Mesothelial cell of epicardium (in vitro differentiated cells): ENCODE results near the gene TRERF1. TPM values are rescaled to one million over a fixed set of nuclear protein-coding genes. Genes with fewer than 3 reads are reported as not detected.

Source experiments
- DNase-seq, 2 experiments: peaks; one replicate each; pipeline ENCODE4 v3.0.0; 2021; ENCODE audit warnings: low spot score in 2 of 2; ENCODE audit not compliant: unreplicated experiment in 2 of 2
- H3K27ac Mint-ChIP-seq: 2 replicates; pipeline ENCODE4 v1.8.0; 2021; ENCODE audit warnings: mixed read lengths
- H3K27me3 Mint-ChIP-seq: 2 replicates; pipeline ENCODE4 v1.8.0; 2021; ENCODE audit warnings: low read depth, mixed read lengths
- H3K36me3 Mint-ChIP-seq: 2 replicates; pipeline ENCODE4 v1.8.0; 2021; ENCODE audit warnings: mixed read lengths
- H3K4me1 Mint-ChIP-seq: 2 replicates; pipeline ENCODE4 v1.8.0; 2021; ENCODE audit warnings: mixed read lengths
- H3K4me3 Mint-ChIP-seq: 2 replicates; pipeline ENCODE4 v1.8.0; 2021; ENCODE audit warnings: mild to moderate bottlenecking, moderate library complexity, mixed read lengths
- H3K9me3 Mint-ChIP-seq: 2 replicates; pipeline ENCODE4 v1.8.0; 2021; ENCODE audit warnings: mixed read lengths
- total RNA-seq: library from RNA; stranded (reverse); gene quantifications from 3 replicates; pipeline ENCODE4 v1.2.1, GENCODE V29; 2021
- TF ChIP-seq, protein P1 (sequence below): fragments of 200-600 bp; sonication (generic); IDR thresholded peaks from one replicate; pipeline ENCODE4 v1.5.0; 2021; ENCODE audit warnings: antibody characterized with exemption; ENCODE audit not compliant: unreplicated experiment

TRERF1 gene
- total RNA-seq, 1 donor from 2014 or later: 19.8 TPM

DNA sequence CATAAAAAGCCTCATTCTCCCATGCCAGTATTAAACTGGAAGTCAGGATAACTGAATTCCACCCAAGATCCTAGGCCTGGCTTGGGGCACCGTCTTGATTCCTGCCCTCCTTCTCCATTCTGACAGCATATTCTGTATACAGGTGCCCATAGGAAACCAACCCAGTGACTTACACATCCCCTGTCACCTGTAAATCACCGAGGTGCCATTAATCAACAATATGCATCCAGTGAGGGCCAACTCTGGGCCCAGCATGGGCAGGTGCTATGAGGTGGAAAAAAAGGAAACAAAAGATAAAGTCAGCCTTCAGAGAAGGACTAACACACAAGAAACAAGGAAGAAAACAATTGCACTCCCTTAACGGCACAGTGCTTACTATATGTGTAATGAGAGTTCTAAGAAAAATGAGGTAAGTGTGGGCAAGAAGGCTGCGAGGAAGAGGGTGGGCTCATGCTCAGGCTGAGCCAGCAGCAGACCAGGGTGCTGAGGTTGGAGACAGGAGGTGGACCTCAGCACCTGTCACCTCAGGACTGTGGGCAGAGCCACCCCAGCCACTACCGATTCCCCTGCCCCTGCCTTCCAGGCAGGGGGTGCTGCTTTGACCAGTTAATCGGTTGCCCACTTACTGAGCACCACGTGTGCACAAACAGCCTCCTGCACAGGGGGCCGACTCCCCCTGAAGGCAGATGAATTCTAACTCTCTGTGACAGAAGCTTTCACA, 105.9 kb downstream of the TRERF1 start:
- no peak for DNase-seq
- Mint-ChIP-seq H3K4me1 (peaks cover 2% of the 10 kb centered on the region), H3K4me3 (no peak overlapping the region), H3K27me3 (no peaks in the 10 kb centered on the region), H3K9me3 (no peaks in the 10 kb centered on the region), H3K36me3 (peaks cover 2% of the 10 kb centered on the region), H3K27ac (no peak overlapping the region)
- TF ChIP-seq, protein P1, sequence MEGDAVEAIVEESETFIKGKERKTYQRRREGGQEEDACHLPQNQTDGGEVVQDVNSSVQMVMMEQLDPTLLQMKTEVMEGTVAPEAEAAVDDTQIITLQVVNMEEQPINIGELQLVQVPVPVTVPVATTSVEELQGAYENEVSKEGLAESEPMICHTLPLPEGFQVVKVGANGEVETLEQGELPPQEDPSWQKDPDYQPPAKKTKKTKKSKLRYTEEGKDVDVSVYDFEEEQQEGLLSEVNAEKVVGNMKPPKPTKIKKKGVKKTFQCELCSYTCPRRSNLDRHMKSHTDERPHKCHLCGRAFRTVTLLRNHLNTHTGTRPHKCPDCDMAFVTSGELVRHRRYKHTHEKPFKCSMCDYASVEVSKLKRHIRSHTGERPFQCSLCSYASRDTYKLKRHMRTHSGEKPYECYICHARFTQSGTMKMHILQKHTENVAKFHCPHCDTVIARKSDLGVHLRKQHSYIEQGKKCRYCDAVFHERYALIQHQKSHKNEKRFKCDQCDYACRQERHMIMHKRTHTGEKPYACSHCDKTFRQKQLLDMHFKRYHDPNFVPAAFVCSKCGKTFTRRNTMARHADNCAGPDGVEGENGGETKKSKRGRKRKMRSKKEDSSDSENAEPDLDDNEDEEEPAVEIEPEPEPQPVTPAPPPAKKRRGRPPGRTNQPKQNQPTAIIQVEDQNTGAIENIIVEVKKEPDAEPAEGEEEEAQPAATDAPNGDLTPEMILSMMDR: no peak

- DNase-seq: no peak
- Mint-ChIP-seq H3K4me1 (no peaks in the 10 kb centered on the region), H3K27ac (no peak overlapping the region), H3K4me3 (no peak overlapping the region), H3K27me3 (no peaks in the 10 kb centered on the region), H3K9me3 (no peaks in the 10 kb centered on the region), H3K36me3 (peaks cover 2% of the 10 kb centered on the region)
- TF ChIP-seq, protein P1: no peak
Observed at GRCh38 chr6:42344756-42345155, 107.0 kb downstream of the TRERF1 start.

DNA sequence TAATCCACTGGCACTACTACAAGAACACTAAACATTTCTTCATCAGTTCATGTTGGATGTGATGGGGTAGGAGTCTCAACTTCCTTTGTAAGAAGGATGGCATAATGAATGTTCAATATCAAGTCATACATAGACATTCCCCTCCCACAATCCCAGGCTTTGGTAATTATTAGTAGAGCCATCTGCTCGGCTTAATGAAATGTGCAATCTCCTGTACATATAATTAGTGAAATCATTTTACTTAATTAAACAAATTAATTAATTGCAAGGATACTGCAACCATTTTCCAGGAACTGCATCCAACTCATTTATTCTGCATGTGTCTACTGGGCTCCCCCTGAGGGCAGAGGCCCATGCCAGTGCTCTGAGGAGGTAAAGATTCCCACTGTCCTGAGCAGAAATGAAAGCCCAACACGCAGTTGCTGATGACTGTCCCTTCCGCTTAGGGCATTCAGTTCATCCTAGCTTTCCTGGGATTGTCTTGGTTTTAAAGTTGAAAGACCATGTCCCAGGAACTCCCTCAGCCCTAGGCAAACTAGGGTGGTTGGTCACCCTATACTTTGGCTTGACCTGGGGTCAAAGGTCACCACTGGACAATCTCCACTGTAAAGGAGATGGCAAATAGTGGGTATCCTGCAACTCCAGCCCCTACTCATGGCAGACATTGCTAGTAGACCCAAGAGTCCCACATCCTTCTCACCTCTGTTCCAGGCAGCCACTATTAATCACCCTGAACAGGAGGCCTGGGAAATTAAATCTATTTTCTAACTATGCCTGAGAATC, 109.8 kb downstream of the TRERF1 start:
- Mint-ChIP-seq H3K9me3 (no peaks in the 10 kb centered on the region), H3K4me3 (no peak overlapping the region), H3K27me3 (no peaks in the 10 kb centered on the region), H3K36me3 (peaks cover 2% of the 10 kb centered on the region), H3K4me1 (peaks cover 12% of the 10 kb centered on the region), H3K27ac (no peak overlapping the region)
- TF ChIP-seq, protein P1: no peak
- no peak for DNase-seq

DNA sequence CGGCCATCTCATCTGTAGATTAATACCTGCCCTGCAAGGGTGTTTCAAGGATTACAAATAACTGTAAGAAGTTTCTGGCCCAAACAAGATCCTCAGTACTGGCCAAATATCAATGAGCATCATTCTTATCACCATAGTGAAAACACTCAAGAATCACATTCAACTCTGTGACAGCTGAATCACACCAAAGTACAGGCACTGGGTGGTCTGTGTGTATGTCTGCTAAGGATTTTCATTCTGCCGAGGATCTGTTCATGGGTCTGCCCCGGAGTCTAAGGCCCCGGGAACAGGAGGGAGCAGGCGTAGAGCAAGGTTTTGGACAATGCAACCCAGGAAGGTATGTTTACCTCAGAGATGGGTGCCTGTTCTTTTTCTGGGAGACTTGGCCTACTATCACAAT, 110.5 kb downstream of the TRERF1 start:
- no peak for DNase-seq
- no peaks in the 10 kb centered on the region for H3K27me3 Mint-ChIP-seq
- H3K4me3 Mint-ChIP-seq: no peak overlapping the region
- TF ChIP-seq, protein P1: no peak
- peaks cover under 1% of the 10 kb centered on the region for H3K36me3 Mint-ChIP-seq
- H3K9me3 Mint-ChIP-seq: no peaks in the 10 kb centered on the region
- H3K27ac Mint-ChIP-seq: no peak overlapping the region
- peaks cover 12% of the 10 kb centered on the region for H3K4me1 Mint-ChIP-seq

GRCh38 chr6:42340511-42340910, 111.2 kb downstream of the TRERF1 start:
- no peak overlapping the region for H3K4me3 Mint-ChIP-seq
- no peak overlapping the region for H3K27ac Mint-ChIP-seq
- DNase-seq: no peak
- TF ChIP-seq, protein P1: no peak
- H3K9me3 Mint-ChIP-seq: no peaks in the 10 kb centered on the region
- H3K4me1 Mint-ChIP-seq: peaks cover 12% of the 10 kb centered on the region
- no peaks in the 10 kb centered on the region for H3K36me3 Mint-ChIP-seq
- no peaks in the 10 kb centered on the region for H3K27me3 Mint-ChIP-seq
